ENCODE results near the gene CCDC97.

The CCDC97 gene

GRCh38 chr19:41324921-41325639 is 15.1 kb downstream of the CCDC97 start:
- H3K4me3 ChIP-seq (ENCODE audit: low read depth, low read length) = no peak overlapping the region
- TF ChIP-seq, protein P1, sequence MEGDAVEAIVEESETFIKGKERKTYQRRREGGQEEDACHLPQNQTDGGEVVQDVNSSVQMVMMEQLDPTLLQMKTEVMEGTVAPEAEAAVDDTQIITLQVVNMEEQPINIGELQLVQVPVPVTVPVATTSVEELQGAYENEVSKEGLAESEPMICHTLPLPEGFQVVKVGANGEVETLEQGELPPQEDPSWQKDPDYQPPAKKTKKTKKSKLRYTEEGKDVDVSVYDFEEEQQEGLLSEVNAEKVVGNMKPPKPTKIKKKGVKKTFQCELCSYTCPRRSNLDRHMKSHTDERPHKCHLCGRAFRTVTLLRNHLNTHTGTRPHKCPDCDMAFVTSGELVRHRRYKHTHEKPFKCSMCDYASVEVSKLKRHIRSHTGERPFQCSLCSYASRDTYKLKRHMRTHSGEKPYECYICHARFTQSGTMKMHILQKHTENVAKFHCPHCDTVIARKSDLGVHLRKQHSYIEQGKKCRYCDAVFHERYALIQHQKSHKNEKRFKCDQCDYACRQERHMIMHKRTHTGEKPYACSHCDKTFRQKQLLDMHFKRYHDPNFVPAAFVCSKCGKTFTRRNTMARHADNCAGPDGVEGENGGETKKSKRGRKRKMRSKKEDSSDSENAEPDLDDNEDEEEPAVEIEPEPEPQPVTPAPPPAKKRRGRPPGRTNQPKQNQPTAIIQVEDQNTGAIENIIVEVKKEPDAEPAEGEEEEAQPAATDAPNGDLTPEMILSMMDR (IDR thresholded peaks at IDR 0.05; ENCODE audit: borderline replicate concordance, insufficient read depth, low read depth, low read length) = no peak

GRCh38 chr19:41325640-41325946 is 15.6 kb downstream of the CCDC97 start:
- TF ChIP-seq, protein P1 (IDR thresholded peaks at IDR 0.05; ENCODE audit: borderline replicate concordance, insufficient read depth, low read depth, low read length) = no peak
- H3K4me3 ChIP-seq (ENCODE audit: low read depth, low read length) = no peak overlapping the region

DNA sequence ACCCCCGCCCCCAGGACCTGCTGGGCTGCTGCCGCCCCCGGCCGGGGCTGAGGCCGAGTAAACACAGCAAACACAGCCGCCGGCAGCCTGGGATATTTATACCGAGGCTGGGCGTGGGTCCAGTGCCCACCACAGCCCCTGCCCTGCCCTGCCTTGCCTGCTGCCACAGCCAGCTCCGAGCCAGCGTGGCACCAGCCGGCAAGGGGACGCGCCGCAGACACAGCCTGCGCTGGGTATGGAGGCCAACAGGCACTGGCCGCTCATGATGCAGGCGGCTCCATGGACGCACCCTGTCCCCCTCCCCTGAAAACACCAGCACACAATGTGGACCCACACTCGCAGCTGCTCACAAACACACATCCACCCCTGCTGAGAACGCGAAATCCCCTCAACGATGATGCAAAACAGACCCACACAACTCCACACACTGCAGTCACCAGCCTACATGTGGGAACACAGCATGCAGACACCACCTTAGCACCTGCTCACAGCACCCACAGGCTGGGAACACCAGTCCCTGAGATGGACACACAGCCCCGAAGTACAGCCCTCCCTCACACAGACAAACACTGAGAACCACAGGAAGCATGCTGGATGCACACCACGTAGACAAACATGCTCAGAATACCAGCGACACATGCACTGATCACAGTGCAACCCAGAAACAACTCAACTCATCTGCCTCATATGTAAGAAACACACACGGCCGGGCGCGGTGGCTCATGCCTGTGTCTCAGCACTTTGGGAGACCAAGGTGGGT is 16.2 kb downstream of the CCDC97 start:
- TF ChIP-seq, protein P1 (IDR thresholded peaks at IDR 0.05; ENCODE audit: borderline replicate concordance, insufficient read depth, low read depth, low read length) = no peak
- H3K4me3 ChIP-seq (ENCODE audit: low read depth, low read length) = no peak overlapping the region

- TF ChIP-seq, protein P1 (IDR thresholded peaks at IDR 0.05; ENCODE audit: borderline replicate concordance, insufficient read depth, low read depth, low read length) = no peak
- peak overlapping the region; percentile 47 for H3K4me3 ChIP-seq (ENCODE audit: low read depth, low read length)
These were observed 17.2 kb downstream of the CCDC97 start for GRCh38 chr19:41327076-41327575.

GRCh38 chr19:41327576-41328156 is 17.7 kb downstream of the CCDC97 start:
- H3K4me3 ChIP-seq (ENCODE audit: low read depth, low read length) = peak overlapping the region; percentile 47
- TF ChIP-seq, protein P1 (IDR thresholded peaks at IDR 0.05; ENCODE audit: borderline replicate concordance, insufficient read depth, low read depth, low read length) = no peak

- TF ChIP-seq, protein P1 (IDR thresholded peaks at IDR 0.05; ENCODE audit: borderline replicate concordance, insufficient read depth, low read depth, low read length) = no peak
- H3K4me3 ChIP-seq (ENCODE audit: low read depth, low read length) = peak overlapping the region; percentile 47
These were observed 18.3 kb downstream of the CCDC97 start for GRCh38 chr19:41328157-41328841.

All from GM12875 (cell line).